Natural killer cell (primary cell): ENCODE measurements around the gene SYCE3. TPM values are rescaled to one million over a fixed set of nuclear protein-coding genes. Genes with fewer than 3 reads are reported as not detected.

Experiments used
- ATAC-seq, 3 donors: fragments of 150-1000 bp in 2 of 3; fragments of 200-7000 bp in 1 of 3; cut with Tn5 transposase; 1 replicate in 1 of 3; 2 replicates in 2 of 3; pipeline ENCODE4 v1.10.0; 2021; ENCODE audit warnings: mild to moderate bottlenecking in 2 of 3, moderate library complexity in 2 of 3
- DNase-seq, 2 donors: peaks; one replicate each; pipeline versions ENCODE4 v3.0.0 to v3.0.0-alpha.2; 2013 to 2021; ENCODE audit warnings: mixed read lengths in 1 of 2
- H3K27ac ChIP-seq: one replicate; pipeline ENCODE4 v1.5.1; 2013; ENCODE audit warnings: mild to moderate bottlenecking, low read length
- H3K27me3 ChIP-seq: one replicate; pipeline ENCODE4 v1.6.1; 2013; ENCODE audit warnings: low read length; ENCODE audit not compliant: control insufficient read depth, insufficient read depth
- H3K36me3 ChIP-seq: one replicate; pipeline ENCODE4 v1.6.1; 2013; ENCODE audit warnings: low read length; ENCODE audit not compliant: control insufficient read depth, insufficient read depth
- H3K4me1 ChIP-seq: one replicate; pipeline ENCODE4 v1.6.1; 2013; ENCODE audit warnings: low read length; ENCODE audit not compliant: control insufficient read depth, insufficient read depth
- H3K4me3 ChIP-seq: one replicate; pipeline ENCODE4 v1.5.1; 2013; ENCODE audit warnings: low read length
- H3K9me3 ChIP-seq: one replicate; pipeline ENCODE4 v1.6.1; 2013; ENCODE audit warnings: low read length; ENCODE audit not compliant: control insufficient read depth, insufficient read depth
- H3K27ac Mint-ChIP-seq, 2 donors: one replicate each; pipeline ENCODE4 v1.8.0; 2022; ENCODE audit warnings: mild to moderate bottlenecking in 2 of 2, mixed read lengths in 2 of 2, moderate library complexity in 1 of 2
- H3K27me3 Mint-ChIP-seq, 2 donors: one replicate each; pipeline ENCODE4 v1.8.0; 2022; ENCODE audit warnings: low read depth in 2 of 2, mixed read lengths in 2 of 2
- H3K36me3 Mint-ChIP-seq: one replicate; pipeline ENCODE4 v1.8.0; 2022; ENCODE audit warnings: mixed read lengths
- H3K4me1 Mint-ChIP-seq, 2 donors: one replicate each; pipeline ENCODE4 v1.8.0; 2022; ENCODE audit warnings: mixed read lengths in 2 of 2
- H3K4me3 Mint-ChIP-seq: one replicate; pipeline ENCODE4 v1.8.0; 2022; ENCODE audit warnings: mild to moderate bottlenecking, moderate library complexity, mixed read lengths
- H3K9me3 Mint-ChIP-seq, 2 donors: one replicate each; pipeline ENCODE4 v1.8.0; 2022; ENCODE audit warnings: mixed read lengths in 2 of 2
- CTCF ChIP-seq: fragments of 200-600 bp; IDR thresholded peaks from one replicate; pipeline ENCODE4 v1.8.0; 2022; ENCODE audit warnings: antibody characterized with exemption
- WGBS: methylation state at CpG from one replicate; pipeline ENCODE4 v1.1.7; 2013; ENCODE audit warnings: missing lambda C conversion rate; ENCODE audit not compliant: insufficient coverage; 5-methylcytosine and 5-hydroxymethylcytosine counted together
- intact Hi-C: fragments of 100-400 bp; cut with micrococcal nuclease; formaldehyde crosslinking; loops from one replicate; pipeline ENCODE4 v1.14.2; 2022
- total RNA-seq, 4 donors: library from RNA; stranded (reverse); fragments of 120-200 nt in 1 of 4; gene quantifications; one replicate each; pipeline versions ENCODE4 v1.2.3 to v1.2.4, GENCODE V29; 2013 to 2022

The SYCE3 gene
- total RNA-seq, 3 donors from 2014 or later (not counting 1 experiment from before 2014, with no cell fraction given), result not detected

- DNase-seq (no peak), ATAC-seq (no peak)
- Histone ChIP-seq H3K36me3 (no peaks in the 10 kb centered on the region), H3K4me1 (no peaks in the 10 kb centered on the region), H3K27me3 (peaks cover 3% of the 10 kb centered on the region), H3K27ac (no peak overlapping the region), H3K9me3 (no peaks in the 10 kb centered on the region), H3K4me3 (no peak overlapping the region)
- no peak overlapping the region for H3K4me3 Mint-ChIP-seq
- no peak for TF ChIP-seq CTCF
- no peaks in the 10 kb centered on the region for H3K9me3 Mint-ChIP-seq
- H3K36me3 Mint-ChIP-seq, result no peaks in the 10 kb centered on the region
- intact Hi-C loops, result no loop called here
- no peak overlapping the region for H3K27ac Mint-ChIP-seq
- WGBS, result 89% methylated on average over 17 of the region's 17 CpGs
- peaks cover 9 to 27% of the 10 kb centered on the region in 2 donors for H3K27me3 Mint-ChIP-seq
- peaks cover 6 to 11% of the 10 kb centered on the region in 2 donors for H3K4me1 Mint-ChIP-seq
Measured at GRCh38 chr22:50610581-50610980, 47.9 kb upstream of the SYCE3 start.

- H3K4me1 ChIP-seq, result no peaks in the 10 kb centered on the region
- no peaks in the 10 kb centered on the region for H3K9me3 Mint-ChIP-seq
- H3K4me3 ChIP-seq, result no peak overlapping the region
- H3K27ac ChIP-seq, result no peak overlapping the region
- H3K36me3 Mint-ChIP-seq, result no peaks in the 10 kb centered on the region
- peaks cover 9 to 29% of the 10 kb centered on the region in 2 donors for H3K27me3 Mint-ChIP-seq
- ATAC-seq (peak in 1 of 3 donors; percentile 27), DNase-seq (no peak)
- 90% methylated on average over 11 of the region's 11 CpGs for WGBS
- TF ChIP-seq CTCF, result no peak
- H3K27ac Mint-ChIP-seq, result no peak overlapping the region
- H3K36me3 ChIP-seq, result no peaks in the 10 kb centered on the region
- H3K27me3 ChIP-seq, result peaks cover 8% of the 10 kb centered on the region
- H3K4me1 Mint-ChIP-seq, result peaks cover 6 to 11% of the 10 kb centered on the region in 2 donors
- no peak overlapping the region for H3K4me3 Mint-ChIP-seq
- intact Hi-C loops, result no loop called here
- H3K9me3 ChIP-seq, result no peaks in the 10 kb centered on the region
Measured at GRCh38 chr22:50610041-50610451, 47.3 kb upstream of the SYCE3 start.

- H3K4me1 Mint-ChIP-seq, result peaks cover 6 to 11% of the 10 kb centered on the region in 2 donors
- H3K4me3 ChIP-seq, result no peak overlapping the region
- no peak overlapping the region for H3K27ac Mint-ChIP-seq
Measured at GRCh38 chr22:50609599-50609998, 46.9 kb upstream of the SYCE3 start.

More at GRCh38 chr22:50609599-50609998, 46.9 kb upstream of the SYCE3 start:
- Mint-ChIP-seq H3K4me3 (no peak overlapping the region), H3K9me3 (no peaks in the 10 kb centered on the region), H3K27me3 (peaks cover 9 to 31% of the 10 kb centered on the region in 2 donors), H3K36me3 (no peaks in the 10 kb centered on the region)
- no peak for TF ChIP-seq CTCF
- Histone ChIP-seq H3K36me3 (no peaks in the 10 kb centered on the region), H3K9me3 (no peaks in the 10 kb centered on the region), H3K27me3 (peaks cover 10% of the 10 kb centered on the region), H3K4me1 (no peaks in the 10 kb centered on the region), H3K27ac (no peak overlapping the region)
- WGBS, result 85% methylated on average over 12 of the region's 12 CpGs
- ATAC-seq (no peak), DNase-seq (no peak)
- intact Hi-C loops, result no loop called here
